Neuronal stem cell (in vitro differentiated cells): Measurements from ENCODE around the gene DYNLT4.

Source experiments
- DNase-seq: peaks from one replicate; pipeline ENCODE4 v3.0.0-alpha.2; 2013; ENCODE audit warnings: low spot score
- H2AFZ ChIP-seq: one replicate; pipeline ENCODE4 v1.6.1; 2013; ENCODE audit warnings: mild to moderate bottlenecking, low read length, inconsistent platforms
- H2AK5ac ChIP-seq: 2 replicates; pipeline ENCODE4 v1.6.1; 2013; ENCODE audit warnings: low read depth, mild to moderate bottlenecking, inconsistent platforms, low read length, moderate library complexity, mixed read lengths
- H2BK120ac ChIP-seq: 2 replicates; pipeline ENCODE4 v1.6.1; 2013; ENCODE audit warnings: low read depth, mild to moderate bottlenecking, inconsistent platforms, low read length, moderate library complexity, mixed read lengths
- H2BK12ac ChIP-seq: one replicate; pipeline ENCODE4 v1.6.1; 2013; ENCODE audit warnings: low read length, inconsistent platforms
- H2BK15ac ChIP-seq: 2 replicates; pipeline ENCODE4 v1.6.1; 2013; ENCODE audit warnings: mild to moderate bottlenecking, low read length, inconsistent platforms, mixed read lengths
- H2BK5ac ChIP-seq: one replicate; pipeline ENCODE4 v1.6.1; 2013; ENCODE audit warnings: inconsistent platforms, mild to moderate bottlenecking, low read length, moderate library complexity
- H3K14ac ChIP-seq: one replicate; pipeline ENCODE4 v1.6.1; 2013; ENCODE audit warnings: low read length, inconsistent platforms
- H3K18ac ChIP-seq: 2 replicates; pipeline ENCODE4 v1.6.1; 2013; ENCODE audit warnings: low read length, inconsistent platforms
- H3K23ac ChIP-seq: 2 replicates; pipeline ENCODE4 v1.6.1; 2013; ENCODE audit warnings: low read depth, mild to moderate bottlenecking, mixed read lengths, low read length, inconsistent platforms; ENCODE audit not compliant: poor library complexity
- H3K27ac ChIP-seq: replicated peaks from 3 replicates; pipeline ENCODE4 v1.5.1; 2013; ENCODE audit warnings: low read length, inconsistent platforms
- H3K27me3 ChIP-seq, 3 experiments: 2 replicates each; pipeline ENCODE4 v1.6.1; 2013; ENCODE audit warnings: low read length in 3 of 3, mild to moderate bottlenecking in 2 of 3, inconsistent platforms in 1 of 3, low read depth in 1 of 3, mixed read lengths in 1 of 3, moderate library complexity in 1 of 3; ENCODE audit not compliant: control insufficient read depth in 3 of 3, insufficient read depth in 3 of 3
- H3K36me3 ChIP-seq, 2 donors: replicated peaks in 1 of 2; 2 replicates each; pipeline ENCODE4 v1.6.1; 2013; ENCODE audit warnings: low read length in 2 of 2; ENCODE audit not compliant: control insufficient read depth in 2 of 2, insufficient read depth in 2 of 2
- H3K4ac ChIP-seq: 2 replicates; pipeline ENCODE4 v1.6.1; 2013; ENCODE audit warnings: inconsistent platforms, mild to moderate bottlenecking, low read length, moderate library complexity
- H3K4me1 ChIP-seq, 2 donors: 1 replicate in 1 of 2; 2 replicates in 1 of 2; pipeline ENCODE4 v1.6.1; 2013; ENCODE audit warnings: low read length in 2 of 2, low read depth in 1 of 2; ENCODE audit not compliant: control insufficient read depth in 2 of 2, insufficient read depth in 1 of 2
- H3K4me2 ChIP-seq: one replicate; pipeline ENCODE4 v1.6.1; 2013; ENCODE audit warnings: mild to moderate bottlenecking, low read length, inconsistent platforms; ENCODE audit not compliant: insufficient read depth, poor library complexity, severe bottlenecking
- H3K4me3 ChIP-seq, 2 donors: 2 replicates each; pipeline ENCODE4 v1.5.1; 2013; ENCODE audit warnings: low read length in 2 of 2, mild to moderate bottlenecking in 2 of 2, inconsistent platforms in 1 of 2, moderate library complexity in 1 of 2
- H3K79me1 ChIP-seq: one replicate; pipeline ENCODE4 v1.6.1; 2013; ENCODE audit warnings: low read depth, mild to moderate bottlenecking, inconsistent platforms, low read length, moderate library complexity
- H3K9ac ChIP-seq: one replicate; pipeline ENCODE4 v1.6.1; 2013; ENCODE audit warnings: mild to moderate bottlenecking, low read depth, low read length, inconsistent platforms; ENCODE audit not compliant: poor library complexity
- H3K9me3 ChIP-seq, 2 donors: replicated peaks in 1 of 2; 2 replicates each; pipeline versions ENCODE3 to v1.6.1; 2013; ENCODE audit warnings: low read length in 2 of 2, mild to moderate bottlenecking in 2 of 2, inconsistent platforms in 1 of 2, low read depth in 1 of 2, mixed read lengths in 1 of 2, moderate library complexity in 1 of 2; ENCODE audit not compliant: control insufficient read depth in 2 of 2, insufficient read depth in 1 of 2
- H4K8ac ChIP-seq: one replicate; pipeline ENCODE4 v1.6.1; 2013; ENCODE audit warnings: low read depth, mild to moderate bottlenecking, inconsistent platforms, low read length, moderate library complexity
- H4K91ac ChIP-seq: one replicate; pipeline ENCODE4 v1.6.1; 2013; ENCODE audit warnings: low read length, low read depth, mild to moderate bottlenecking, inconsistent platforms; ENCODE audit not compliant: poor library complexity
- WGBS, 2 donors: extraction: QIAGEN DNeasy Blood & Tissue Kit; methylation state at CpG; one replicate each; pipeline ENCODE4 v1.1.7; 2013; ENCODE audit warnings: missing lambda C conversion rate in 2 of 2, mixed read lengths in 1 of 2; ENCODE audit not compliant: insufficient read length in 2 of 2, insufficient replicate concordance in 1 of 2; ENCODE audit errors: extremely low coverage in 2 of 2; 5-methylcytosine and 5-hydroxymethylcytosine counted together

Gene DYNLT4

DNA sequence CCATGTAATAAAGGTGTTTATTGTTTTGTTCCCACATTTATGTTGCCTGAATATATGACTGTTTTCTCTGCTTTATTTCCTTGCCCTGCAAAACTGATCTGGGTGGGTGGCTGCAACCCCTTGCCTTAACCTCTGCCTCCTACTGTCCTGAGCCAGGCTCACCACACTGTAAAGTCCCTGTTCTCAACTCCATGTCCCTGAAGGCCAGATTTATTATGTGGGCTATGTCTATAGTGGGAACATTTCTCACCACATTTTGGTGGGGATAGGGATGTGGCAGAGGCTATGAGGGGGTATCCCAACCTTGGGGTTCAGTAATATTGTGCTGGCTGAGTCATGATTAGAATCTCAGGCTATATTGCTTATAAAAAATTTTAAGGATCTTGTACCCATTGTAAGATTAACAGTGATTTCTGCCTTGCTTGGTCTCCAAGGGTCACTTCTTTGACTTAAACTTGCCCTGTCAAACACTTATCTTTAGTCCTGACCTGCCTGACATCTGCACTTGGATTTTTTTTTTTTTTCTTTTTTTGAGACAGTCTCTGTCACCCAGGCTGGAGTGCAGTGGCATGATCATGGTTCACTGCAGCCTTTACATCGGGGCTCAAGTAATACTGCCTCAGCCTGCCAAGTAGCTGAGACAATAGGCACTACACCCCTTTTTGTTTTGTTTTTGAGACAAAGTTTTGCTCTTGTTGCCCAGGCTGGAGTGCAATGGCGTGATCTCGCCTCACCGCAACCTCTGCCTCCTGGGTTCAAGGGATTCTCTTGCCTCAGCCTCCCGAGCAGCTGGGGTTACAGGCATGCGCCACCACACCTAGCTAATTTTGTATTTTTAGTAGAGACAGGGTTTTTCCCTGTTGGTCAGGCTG is 28.2 kb downstream of the DYNLT4 start:
- H3K9ac ChIP-seq, result no peak overlapping the region
- no peak overlapping the region for H2AFZ ChIP-seq
- H3K79me1 ChIP-seq, result peaks cover 9% of the 10 kb centered on the region
- peaks cover 32 to 55% of the 10 kb centered on the region in 2 donors for H3K36me3 ChIP-seq
- H4K8ac ChIP-seq, result no peak overlapping the region
- no peak overlapping the region for H2BK120ac ChIP-seq
- peaks cover 9 to 15% of the 10 kb centered on the region in 2 donors for H3K4me1 ChIP-seq
- no peak overlapping the region for H4K91ac ChIP-seq
- no peak overlapping the region for H3K4me2 ChIP-seq
- DNase-seq, result no peak
- H2AK5ac ChIP-seq, result no peak overlapping the region
- no peak overlapping the region for H2BK5ac ChIP-seq
- H3K23ac ChIP-seq, result no peak overlapping the region
- no peak overlapping the region for H3K18ac ChIP-seq
- no peaks in the 10 kb centered on the region for H3K27me3 ChIP-seq
- WGBS, 2 donors, result no CpG with 5 or more reads among the region's 6 CpGs
- no peak overlapping the region for H3K4ac ChIP-seq
- H2BK12ac ChIP-seq, result no peak overlapping the region
- no peak overlapping the region for H2BK15ac ChIP-seq
- H3K4me3 ChIP-seq, result no peak overlapping the region
- no peak overlapping the region for H3K27ac ChIP-seq
- H3K9me3 ChIP-seq, result no peaks in the 10 kb centered on the region
- no peak overlapping the region for H3K14ac ChIP-seq

DNA sequence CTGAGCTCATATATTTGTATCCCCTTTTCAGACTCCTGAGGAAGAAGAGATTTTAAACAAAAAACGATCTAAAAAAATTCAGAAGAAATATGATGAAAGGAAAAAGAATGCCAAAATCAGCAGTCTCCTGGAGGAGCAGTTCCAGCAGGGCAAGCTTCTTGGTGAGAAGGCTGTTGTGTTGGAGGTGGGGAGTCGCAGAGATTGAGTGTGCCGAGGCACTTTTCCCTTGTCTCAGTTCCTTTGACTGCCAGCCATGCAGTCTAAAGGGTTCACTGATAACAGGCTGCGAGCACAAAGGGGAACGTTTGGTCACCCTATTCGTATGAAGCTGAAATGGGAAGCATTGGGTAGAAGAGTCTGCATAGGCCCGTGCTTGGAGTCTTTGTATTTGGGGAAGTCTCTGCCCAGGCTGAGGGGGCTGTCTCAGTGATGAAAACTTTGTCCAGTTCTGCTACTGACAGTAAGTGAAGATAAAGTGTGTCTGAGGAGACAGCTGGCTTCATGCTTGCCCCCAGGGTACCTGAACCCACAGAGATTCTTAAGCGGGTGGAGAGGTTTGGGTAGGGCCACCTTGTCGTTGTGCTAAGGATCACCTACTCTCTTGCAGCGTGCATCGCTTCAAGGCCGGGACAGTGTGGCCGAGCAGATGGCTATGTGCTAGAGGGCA is 29.0 kb downstream of the DYNLT4 start:
- Histone ChIP-seq H3K18ac (no peak overlapping the region), H3K36me3 (peaks cover 31 to 55% of the 10 kb centered on the region in 2 donors), H3K4me2 (no peak overlapping the region), H3K4ac (no peak overlapping the region), H2AFZ (no peak overlapping the region), H3K79me1 (peaks cover 9% of the 10 kb centered on the region), H2BK5ac (no peak overlapping the region), H3K14ac (no peak overlapping the region), H2AK5ac (no peak overlapping the region), H4K8ac (no peak overlapping the region), H3K23ac (no peak overlapping the region), H4K91ac (no peak overlapping the region), H3K27me3 (no peaks in the 10 kb centered on the region), H2BK12ac (no peak overlapping the region), H3K4me1 (peaks cover 9 to 12% of the 10 kb centered on the region in 2 donors), H2BK15ac (no peak overlapping the region), H3K27ac (no peak overlapping the region), H3K9ac (no peak overlapping the region), H2BK120ac (no peak overlapping the region), H3K4me3 (no peak overlapping the region), H3K9me3 (no peaks in the 10 kb centered on the region)
- DNase-seq, result no peak
- no CpG with 5 or more reads among the region's 13 CpGs for WGBS, 2 donors

DNA sequence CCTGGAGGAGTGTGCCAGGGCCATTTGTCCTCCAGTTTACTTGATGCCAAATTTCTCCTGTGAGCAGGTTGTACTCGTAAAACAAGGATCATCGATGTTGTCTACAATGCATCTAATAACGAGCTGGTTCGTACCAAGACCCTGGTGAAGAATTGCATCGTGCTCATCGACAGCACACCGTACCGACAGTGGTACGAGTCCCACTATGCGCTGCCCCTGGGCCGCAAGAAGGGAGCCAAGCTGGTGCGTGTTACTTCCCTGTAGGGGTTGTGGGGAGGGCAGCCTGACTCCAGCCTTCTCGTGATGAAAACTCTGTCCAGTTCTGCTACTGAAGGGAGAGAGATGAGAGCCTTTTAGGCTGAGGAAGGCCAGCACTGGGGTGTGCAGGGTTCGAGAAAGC is 29.6 kb downstream of the DYNLT4 start:
- H3K9me3 ChIP-seq, result no peaks in the 10 kb centered on the region
- no peak overlapping the region for H2BK12ac ChIP-seq
- H3K27ac ChIP-seq, result no peak overlapping the region
- no CpG with 5 or more reads among the region's 14 CpGs for WGBS, 2 donors
- H3K4me3 ChIP-seq, result no peak overlapping the region
- no peak overlapping the region for H2BK120ac ChIP-seq
- H3K18ac ChIP-seq, result no peak overlapping the region
- no peak overlapping the region for H2BK15ac ChIP-seq
- no peak overlapping the region for H3K9ac ChIP-seq
- no peak overlapping the region for H3K4me2 ChIP-seq
- no peaks in the 10 kb centered on the region for H3K27me3 ChIP-seq
- no peak overlapping the region for H2AFZ ChIP-seq
- no peak for DNase-seq
- no peak overlapping the region for H3K14ac ChIP-seq
- peaks cover 31 to 55% of the 10 kb centered on the region in 2 donors for H3K36me3 ChIP-seq
- H3K79me1 ChIP-seq, result peaks cover 9% of the 10 kb centered on the region
- no peak overlapping the region for H3K4ac ChIP-seq
- H4K8ac ChIP-seq, result no peak overlapping the region
- no peak overlapping the region for H2BK5ac ChIP-seq
- no peak overlapping the region for H2AK5ac ChIP-seq
- no peak overlapping the region for H3K23ac ChIP-seq
- H3K4me1 ChIP-seq, result peaks cover 9 to 12% of the 10 kb centered on the region in 2 donors
- no peak overlapping the region for H4K91ac ChIP-seq

DNA sequence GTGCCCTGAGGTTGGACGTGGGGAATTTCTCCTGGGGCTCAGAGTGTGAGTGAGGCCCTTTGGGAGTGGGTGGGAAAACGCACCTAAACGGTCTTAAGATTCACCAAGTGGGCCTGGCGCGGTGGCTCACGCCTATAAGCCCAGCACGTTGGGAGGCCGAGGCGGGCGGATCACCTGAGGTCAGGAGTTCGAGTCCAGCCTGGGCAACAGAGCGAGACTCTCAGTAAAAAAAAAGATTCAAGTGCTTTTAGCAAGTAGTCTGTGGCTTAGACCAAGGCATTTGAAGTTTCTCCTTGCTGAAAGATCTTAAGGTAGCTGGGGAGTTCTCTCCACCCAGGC is 30.5 kb downstream of the DYNLT4 start:
- H4K91ac ChIP-seq, result no peak overlapping the region
- H3K27ac ChIP-seq, result no peak overlapping the region
- H3K27me3 ChIP-seq, result no peaks in the 10 kb centered on the region
- H3K14ac ChIP-seq, result no peak overlapping the region
- H2AK5ac ChIP-seq, result no peak overlapping the region
- peaks cover 31 to 55% of the 10 kb centered on the region in 2 donors for H3K36me3 ChIP-seq
- H4K8ac ChIP-seq, result no peak overlapping the region
- peak overlapping the region; percentile 77 to 95 for H3K4me3 ChIP-seq
- H3K9me3 ChIP-seq, result no peaks in the 10 kb centered on the region
- no peak for DNase-seq
- H3K4me2 ChIP-seq, result peak overlapping the region; percentile 85
- H3K79me1 ChIP-seq, result peaks cover 9% of the 10 kb centered on the region
- no peak overlapping the region for H2BK12ac ChIP-seq
- H3K23ac ChIP-seq, result no peak overlapping the region
- H3K4ac ChIP-seq, result no peak overlapping the region
- H2BK120ac ChIP-seq, result no peak overlapping the region
- H3K4me1 ChIP-seq, result peaks cover 9 to 12% of the 10 kb centered on the region in 2 donors
- H3K18ac ChIP-seq, result no peak overlapping the region
- H2BK15ac ChIP-seq, result no peak overlapping the region
- no CpG with 5 or more reads among the region's 12 CpGs for WGBS, 2 donors
- H2AFZ ChIP-seq, result no peak overlapping the region
- H2BK5ac ChIP-seq, result no peak overlapping the region
- H3K9ac ChIP-seq, result peak overlapping the region; percentile 87
